ENCODE measurements around the gene CARD14. TPM values are rescaled to one million over a fixed set of nuclear protein-coding genes. Genes with fewer than 3 reads are reported as not detected.

Gene CARD14
- total RNA-seq, 1 experiment from 2014 or later: not detected

GRCh38 chr17:80221351-80222105 is 51.7 kb downstream of the CARD14 start:
- H3K27me3 Mint-ChIP-seq (ENCODE audit: insufficient read depth, unreplicated experiment): no peaks in the 10 kb centered on the region
- H3K36me3 Mint-ChIP-seq (ENCODE audit: insufficient read depth, unreplicated experiment): peaks cover 9% of the 10 kb centered on the region
- intact Hi-C loops (cut with micrococcal nuclease): no loop called here
- no TSS peak for BruUV-seq (replicated peaks)
- H3K4me3 Mint-ChIP-seq (ENCODE audit: unreplicated experiment): peak overlapping the region; percentile 94
- POLR2A ChIA-PET: interaction anchor here (0.5 kb wide), 1 partner anchor 214 kb away, joined by 3 read pairs; no protein-coding TSS in a partner anchor
- CTCF ChIA-PET: no interaction called here
- H3K27ac Mint-ChIP-seq (ENCODE audit: low read depth, unreplicated experiment): no peak overlapping the region
- TF ChIP-seq, protein P1, sequence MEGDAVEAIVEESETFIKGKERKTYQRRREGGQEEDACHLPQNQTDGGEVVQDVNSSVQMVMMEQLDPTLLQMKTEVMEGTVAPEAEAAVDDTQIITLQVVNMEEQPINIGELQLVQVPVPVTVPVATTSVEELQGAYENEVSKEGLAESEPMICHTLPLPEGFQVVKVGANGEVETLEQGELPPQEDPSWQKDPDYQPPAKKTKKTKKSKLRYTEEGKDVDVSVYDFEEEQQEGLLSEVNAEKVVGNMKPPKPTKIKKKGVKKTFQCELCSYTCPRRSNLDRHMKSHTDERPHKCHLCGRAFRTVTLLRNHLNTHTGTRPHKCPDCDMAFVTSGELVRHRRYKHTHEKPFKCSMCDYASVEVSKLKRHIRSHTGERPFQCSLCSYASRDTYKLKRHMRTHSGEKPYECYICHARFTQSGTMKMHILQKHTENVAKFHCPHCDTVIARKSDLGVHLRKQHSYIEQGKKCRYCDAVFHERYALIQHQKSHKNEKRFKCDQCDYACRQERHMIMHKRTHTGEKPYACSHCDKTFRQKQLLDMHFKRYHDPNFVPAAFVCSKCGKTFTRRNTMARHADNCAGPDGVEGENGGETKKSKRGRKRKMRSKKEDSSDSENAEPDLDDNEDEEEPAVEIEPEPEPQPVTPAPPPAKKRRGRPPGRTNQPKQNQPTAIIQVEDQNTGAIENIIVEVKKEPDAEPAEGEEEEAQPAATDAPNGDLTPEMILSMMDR (IDR thresholded peaks at IDR 0.05; ENCODE audit: unreplicated experiment): no peak
- no peak for DNase-seq (ENCODE audit: unreplicated experiment)
- H3K4me1 Mint-ChIP-seq (ENCODE audit: insufficient read depth, unreplicated experiment): peaks cover 16% of the 10 kb centered on the region
- H3K9me3 Mint-ChIP-seq (ENCODE audit: unreplicated experiment): no peaks in the 10 kb centered on the region

- H3K36me3 Mint-ChIP-seq (ENCODE audit: insufficient read depth, unreplicated experiment): peaks cover 3% of the 10 kb centered on the region
- TF ChIP-seq, protein P1 (IDR thresholded peaks at IDR 0.05; ENCODE audit: unreplicated experiment): no peak
- no peaks in the 10 kb centered on the region for H3K27me3 Mint-ChIP-seq (ENCODE audit: insufficient read depth, unreplicated experiment)
- intact Hi-C loops (cut with micrococcal nuclease): no loop called here
- no peak for DNase-seq (ENCODE audit: unreplicated experiment)
- H3K4me3 Mint-ChIP-seq (ENCODE audit: unreplicated experiment): no peak overlapping the region
- ChIA-PET POLR2A (interaction anchor here (0.5 kb wide), 1 partner anchor 215 kb away, joined by 3 read pairs; no protein-coding TSS in a partner anchor), CTCF (no interaction called here)
- no peak overlapping the region for H3K27ac Mint-ChIP-seq (ENCODE audit: low read depth, unreplicated experiment)
- H3K4me1 Mint-ChIP-seq (ENCODE audit: insufficient read depth, unreplicated experiment): peaks cover 13% of the 10 kb centered on the region
- H3K9me3 Mint-ChIP-seq (ENCODE audit: unreplicated experiment): no peaks in the 10 kb centered on the region
- BruUV-seq (replicated peaks): no TSS peak
Observed at GRCh38 chr17:80222376-80223141, 52.7 kb downstream of the CARD14 start.

- intact Hi-C loops (cut with micrococcal nuclease): no loop called here
Observed at GRCh38 chr17:80223142-80223815, 53.4 kb downstream of the CARD14 start.

More at GRCh38 chr17:80223142-80223815, 53.4 kb downstream of the CARD14 start:
- Mint-ChIP-seq H3K36me3 (ENCODE audit: insufficient read depth, unreplicated experiment) (no peaks in the 10 kb centered on the region), H3K4me3 (ENCODE audit: unreplicated experiment) (no peak overlapping the region), H3K4me1 (ENCODE audit: insufficient read depth, unreplicated experiment) (peaks cover 11% of the 10 kb centered on the region), H3K27ac (ENCODE audit: low read depth, unreplicated experiment) (no peak overlapping the region), H3K9me3 (ENCODE audit: unreplicated experiment) (no peaks in the 10 kb centered on the region), H3K27me3 (ENCODE audit: insufficient read depth, unreplicated experiment) (no peaks in the 10 kb centered on the region)
- TF ChIP-seq, protein P1 (IDR thresholded peaks at IDR 0.05; ENCODE audit: unreplicated experiment): no peak
- no peak for DNase-seq (ENCODE audit: unreplicated experiment)
- ChIA-PET POLR2A (no interaction called here), CTCF (no interaction called here)
- BruUV-seq (replicated peaks): no TSS peak
